ENCODE data around the gene TMEM14A. TPM values are rescaled to one million over a fixed set of nuclear protein-coding genes. Genes with fewer than 3 reads are reported as not detected.
"Not testable (repeated sequence)": the region's sequence is repeated elsewhere in the genome, so short reads cannot be mapped to it uniquely, and the experiment has no call there.

The TMEM14A gene
- total RNA-seq, 1 experiment from 2014 or later, result 45.6 TPM

DNA sequence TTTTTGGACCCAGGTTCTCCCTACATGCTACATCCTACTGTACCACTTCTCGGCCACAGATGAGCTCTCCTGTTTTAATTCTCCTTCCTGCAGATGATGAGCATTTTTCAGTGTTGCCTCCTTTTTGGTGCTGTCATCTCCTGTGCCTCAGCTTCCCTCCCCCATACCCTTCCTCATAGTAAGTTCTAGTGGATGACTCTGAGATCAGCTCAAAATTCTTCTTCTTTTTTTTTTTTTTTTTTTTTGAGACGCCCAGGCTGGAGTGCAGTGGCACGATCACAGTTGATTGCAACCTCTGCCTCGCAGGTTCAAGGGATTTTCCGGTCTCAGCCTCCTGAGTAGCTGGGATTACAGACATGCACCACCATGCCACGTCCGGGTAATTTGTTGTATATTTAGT is 3.8 kb downstream of the TMEM14A start:
- in situ Hi-C loops (cut with HindIII; ENCODE audit: low pct_unique_long_range_greater_than_20kb, low sequenced_read_pairs) (no loop called here), intact Hi-C loops (cut with micrococcal nuclease; ENCODE audit: unreplicated experiment) (no loop called here)
- Histone ChIP-seq H3K4me1 (ENCODE audit: control insufficient read depth, insufficient read depth, low read length) (peaks cover 15% of the 10 kb centered on the region), H3K4me3 (ENCODE audit: low read depth in 2 of 2, low read length in 2 of 2) (no peak overlapping the region), H3K27me3 (ENCODE audit: control insufficient read depth, insufficient read depth, low read length) (no peaks in the 10 kb centered on the region), H3K27ac (ENCODE audit: low read length) (no peak overlapping the region), H3K9me3 (ENCODE audit: control insufficient read depth, insufficient read depth, low read depth, low read length) (no peaks in the 10 kb centered on the region), H3K36me3 (ENCODE audit: control insufficient read depth, insufficient read depth, low read length) (peaks cover 3% of the 10 kb centered on the region; the same call in 1 of the 2 replicates)
- no TSS peak for BruUV-seq (replicated peaks)
- ChIA-PET CTCF (no interaction called here), POLR2A (no interaction called here)
- no peak for TF ChIP-seq SIN3A (IDR thresholded peaks at IDR 0.05; ENCODE audit: borderline replicate concordance, insufficient read depth, low read depth, low read length)
- no peak for TF ChIP-seq POLR2AphosphoS5 (IDR thresholded peaks at IDR 0.05; ENCODE audit: low read depth, low read length)
- TF ChIP-seq, protein P1, sequence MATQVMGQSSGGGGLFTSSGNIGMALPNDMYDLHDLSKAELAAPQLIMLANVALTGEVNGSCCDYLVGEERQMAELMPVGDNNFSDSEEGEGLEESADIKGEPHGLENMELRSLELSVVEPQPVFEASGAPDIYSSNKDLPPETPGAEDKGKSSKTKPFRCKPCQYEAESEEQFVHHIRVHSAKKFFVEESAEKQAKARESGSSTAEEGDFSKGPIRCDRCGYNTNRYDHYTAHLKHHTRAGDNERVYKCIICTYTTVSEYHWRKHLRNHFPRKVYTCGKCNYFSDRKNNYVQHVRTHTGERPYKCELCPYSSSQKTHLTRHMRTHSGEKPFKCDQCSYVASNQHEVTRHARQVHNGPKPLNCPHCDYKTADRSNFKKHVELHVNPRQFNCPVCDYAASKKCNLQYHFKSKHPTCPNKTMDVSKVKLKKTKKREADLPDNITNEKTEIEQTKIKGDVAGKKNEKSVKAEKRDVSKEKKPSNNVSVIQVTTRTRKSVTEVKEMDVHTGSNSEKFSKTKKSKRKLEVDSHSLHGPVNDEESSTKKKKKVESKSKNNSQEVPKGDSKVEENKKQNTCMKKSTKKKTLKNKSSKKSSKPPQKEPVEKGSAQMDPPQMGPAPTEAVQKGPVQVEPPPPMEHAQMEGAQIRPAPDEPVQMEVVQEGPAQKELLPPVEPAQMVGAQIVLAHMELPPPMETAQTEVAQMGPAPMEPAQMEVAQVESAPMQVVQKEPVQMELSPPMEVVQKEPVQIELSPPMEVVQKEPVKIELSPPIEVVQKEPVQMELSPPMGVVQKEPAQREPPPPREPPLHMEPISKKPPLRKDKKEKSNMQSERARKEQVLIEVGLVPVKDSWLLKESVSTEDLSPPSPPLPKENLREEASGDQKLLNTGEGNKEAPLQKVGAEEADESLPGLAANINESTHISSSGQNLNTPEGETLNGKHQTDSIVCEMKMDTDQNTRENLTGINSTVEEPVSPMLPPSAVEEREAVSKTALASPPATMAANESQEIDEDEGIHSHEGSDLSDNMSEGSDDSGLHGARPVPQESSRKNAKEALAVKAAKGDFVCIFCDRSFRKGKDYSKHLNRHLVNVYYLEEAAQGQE (IDR thresholded peaks at IDR 0.05; ENCODE audit: insufficient read depth in 1 of 2, low read depth in 2 of 2, low read length in 1 of 2), result no peak
- TF ChIP-seq, protein P2, sequence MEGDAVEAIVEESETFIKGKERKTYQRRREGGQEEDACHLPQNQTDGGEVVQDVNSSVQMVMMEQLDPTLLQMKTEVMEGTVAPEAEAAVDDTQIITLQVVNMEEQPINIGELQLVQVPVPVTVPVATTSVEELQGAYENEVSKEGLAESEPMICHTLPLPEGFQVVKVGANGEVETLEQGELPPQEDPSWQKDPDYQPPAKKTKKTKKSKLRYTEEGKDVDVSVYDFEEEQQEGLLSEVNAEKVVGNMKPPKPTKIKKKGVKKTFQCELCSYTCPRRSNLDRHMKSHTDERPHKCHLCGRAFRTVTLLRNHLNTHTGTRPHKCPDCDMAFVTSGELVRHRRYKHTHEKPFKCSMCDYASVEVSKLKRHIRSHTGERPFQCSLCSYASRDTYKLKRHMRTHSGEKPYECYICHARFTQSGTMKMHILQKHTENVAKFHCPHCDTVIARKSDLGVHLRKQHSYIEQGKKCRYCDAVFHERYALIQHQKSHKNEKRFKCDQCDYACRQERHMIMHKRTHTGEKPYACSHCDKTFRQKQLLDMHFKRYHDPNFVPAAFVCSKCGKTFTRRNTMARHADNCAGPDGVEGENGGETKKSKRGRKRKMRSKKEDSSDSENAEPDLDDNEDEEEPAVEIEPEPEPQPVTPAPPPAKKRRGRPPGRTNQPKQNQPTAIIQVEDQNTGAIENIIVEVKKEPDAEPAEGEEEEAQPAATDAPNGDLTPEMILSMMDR (IDR thresholded peaks at IDR 0.05), result no peak
- no peak for TF ChIP-seq TCF7L2 (IDR thresholded peaks at IDR 0.05; ENCODE audit: low read depth, low read length)
- DNase-seq (ENCODE audit: low read depth, low spot score) (no peak), ATAC-seq (no peak)

DNA sequence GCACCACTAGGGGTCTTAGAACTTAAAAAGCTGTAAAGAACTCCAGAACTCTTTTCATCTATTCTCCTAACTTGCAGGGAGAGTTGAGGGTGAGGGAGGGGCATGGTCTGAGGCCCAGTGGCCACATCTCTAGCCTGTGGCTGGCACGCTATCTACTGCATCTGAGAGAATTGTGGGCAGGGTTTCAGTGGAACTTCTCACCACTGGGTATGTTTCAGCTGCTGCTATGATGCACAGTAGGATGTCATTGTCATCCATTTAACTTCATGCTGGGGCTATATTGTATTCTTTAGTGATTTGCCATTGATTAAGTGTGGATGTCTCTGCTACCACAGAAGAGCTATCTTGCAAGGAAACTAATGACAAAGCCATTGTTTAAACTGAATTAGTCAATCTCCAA is 4.5 kb downstream of the TMEM14A start:
- intact Hi-C loops (cut with micrococcal nuclease; ENCODE audit: unreplicated experiment), result no loop called here
- Histone ChIP-seq H3K27me3 (ENCODE audit: control insufficient read depth, insufficient read depth, low read length) (no peaks in the 10 kb centered on the region), H3K9me3 (ENCODE audit: control insufficient read depth, insufficient read depth, low read depth, low read length) (no peaks in the 10 kb centered on the region), H3K4me1 (ENCODE audit: control insufficient read depth, insufficient read depth, low read length) (peaks cover 15% of the 10 kb centered on the region), H3K36me3 (ENCODE audit: control insufficient read depth, insufficient read depth, low read length) (peaks cover 3% of the 10 kb centered on the region; the same call in 1 of the 2 replicates), H3K27ac (ENCODE audit: low read length) (no peak overlapping the region), H3K4me3 (ENCODE audit: low read depth in 2 of 2, low read length in 2 of 2) (no peak overlapping the region)
- in situ Hi-C loops (cut with HindIII; ENCODE audit: low pct_unique_long_range_greater_than_20kb, low sequenced_read_pairs), result no loop called here
- CTCF ChIA-PET, result no interaction called here
- BruUV-seq (replicated peaks), result no TSS peak
- no peak for TF ChIP-seq SIN3A (IDR thresholded peaks at IDR 0.05; ENCODE audit: borderline replicate concordance, insufficient read depth, low read depth, low read length)
- TF ChIP-seq, protein P2 (IDR thresholded peaks at IDR 0.05), result no peak
- TF ChIP-seq TCF7L2 (IDR thresholded peaks at IDR 0.05; ENCODE audit: low read depth, low read length), result no peak
- no peak for TF ChIP-seq POLR2AphosphoS5 (IDR thresholded peaks at IDR 0.05; ENCODE audit: low read depth, low read length)
- TF ChIP-seq, protein P1 (IDR thresholded peaks at IDR 0.05; ENCODE audit: insufficient read depth in 1 of 2, low read depth in 2 of 2, low read length in 1 of 2), result no peak
- ATAC-seq, result no peak
- no peak for DNase-seq (ENCODE audit: low read depth, low spot score)
- POLR2A ChIA-PET, result interaction anchor here (0.6 kb wide), 1 partner anchor 349 kb away, joined by 5 read pairs; no protein-coding TSS in a partner anchor

DNA sequence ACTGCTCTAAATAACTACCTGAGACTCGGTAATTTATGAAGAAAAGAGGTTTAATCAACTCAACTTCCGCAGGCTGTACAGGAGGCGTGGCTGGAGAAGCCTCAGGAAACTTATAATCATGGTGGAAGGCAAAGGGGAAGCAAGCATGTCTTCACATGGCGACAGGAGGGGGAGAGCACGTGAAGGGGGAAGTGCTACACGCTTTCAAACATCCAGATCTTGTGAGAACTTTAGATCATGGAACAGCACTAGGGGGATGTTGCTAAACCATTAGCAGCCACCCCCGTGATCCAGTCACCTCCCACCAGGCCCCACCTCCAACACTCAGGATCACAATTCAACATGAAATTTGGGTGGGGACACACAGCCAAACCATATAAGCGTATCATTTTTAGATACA is 5.7 kb downstream of the TMEM14A start:
- CTCF ChIA-PET, POLR2A ChIA-PET: not testable (repeated sequence)

More for the DNA sequence above, 5.7 kb downstream of the TMEM14A start:
- H3K36me3 ChIP-seq (ENCODE audit: control insufficient read depth, insufficient read depth, low read length); ATAC-seq; in situ Hi-C loops (cut with HindIII; ENCODE audit: low pct_unique_long_range_greater_than_20kb, low sequenced_read_pairs); H3K27me3 ChIP-seq (ENCODE audit: control insufficient read depth, insufficient read depth, low read length); H3K27ac ChIP-seq (ENCODE audit: low read length); intact Hi-C loops (cut with micrococcal nuclease; ENCODE audit: unreplicated experiment); H3K9me3 ChIP-seq (ENCODE audit: control insufficient read depth, insufficient read depth, low read depth, low read length); H3K4me3 ChIP-seq (ENCODE audit: low read depth in 2 of 2, low read length in 2 of 2); BruUV-seq (replicated peaks); DNase-seq (ENCODE audit: low read depth, low spot score): not testable (repeated sequence)
- H3K4me1 ChIP-seq (ENCODE audit: control insufficient read depth, insufficient read depth, low read length), result peaks cover 10% of the 10 kb centered on the region
